SK-N-MC (cell line): ENCODE data around the gene MTR.

Experiments used
- DNase-seq: peaks from one replicate; pipeline ENCODE4 v3.0.0-alpha.2; 2011; ENCODE audit warnings: low read depth, low spot score
- H3K27ac ChIP-seq: fragments of 200-600 bp; sonication (generic); 2 replicates; pipeline ENCODE4 v1.5.1; 2016; ENCODE audit warnings: mixed run types
- H3K36me3 ChIP-seq: fragments of 200-600 bp; sonication (generic); 2 replicates; pipeline ENCODE4 v1.6.1; 2017; ENCODE audit warnings: antibody characterized with exemption, low read length, mixed read lengths; ENCODE audit not compliant: insufficient read depth
- H3K4me3 ChIP-seq: fragments of 200-600 bp; sonication (generic); 2 replicates; pipeline ENCODE4 v1.5.1; 2016
- H3K9ac ChIP-seq: fragments of 200-600 bp; sonication (generic); 2 replicates; pipeline ENCODE4 v1.8.0; 2017; ENCODE audit warnings: mixed run types, mixed read lengths; ENCODE audit not compliant: insufficient read length
- H3K9me3 ChIP-seq: fragments of 200-600 bp; sonication (generic); 2 replicates; pipeline ENCODE4 v1.6.1; 2017; ENCODE audit warnings: low read depth, mild to moderate bottlenecking, antibody characterized with exemption, low read length, moderate library complexity, mixed read lengths
- EZH2 ChIP-seq: fragments of 200-600 bp; sonication (generic); IDR thresholded peaks from one replicate; pipeline ENCODE4 v1.6.1; 2017; ENCODE audit warnings: antibody characterized with exemption
- FOXP2 ChIP-seq: optimal IDR thresholded peaks from 2 replicates; pipeline ENCODE3; 2011; ENCODE audit warnings: mild to moderate bottlenecking, moderate library complexity; ENCODE audit not compliant: insufficient read depth; ENCODE audit errors: extremely low read length, control extremely low read depth
- POLR2AphosphoS5 ChIP-seq: IDR thresholded peaks from 2 replicates; pipeline ENCODE4 v1.6.1; 2012; ENCODE audit warnings: mild to moderate bottlenecking, low read depth, low read length, borderline replicate concordance

Gene MTR

GRCh38 chr1:236865818-236866155, 70.7 kb downstream of the MTR start:
- Histone ChIP-seq H3K9ac (no peak overlapping the region), H3K4me3 (no peak overlapping the region), H3K9me3 (peaks cover 9% of the 10 kb centered on the region), H3K27ac (peak overlapping the region; percentile 93; the same call in 1 of the 2 replicates), H3K36me3 (peaks cover 71% of the 10 kb centered on the region)
- TF ChIP-seq EZH2 (no peak), FOXP2 (no peak), POLR2AphosphoS5 (no peak)
- no peak for DNase-seq

- Histone ChIP-seq H3K4me3 (no peak overlapping the region), H3K36me3 (peaks cover 46% of the 10 kb centered on the region)
- DNase-seq: peak; percentile 30
Measured at GRCh38 chr1:236868625-236869467, 73.8 kb downstream of the MTR start.

GRCh38 chr1:236869911-236870310, 74.8 kb downstream of the MTR start:
- Histone ChIP-seq H3K27ac (0 out of 2 replicates have a peak overlapping the region, but pooled peaks have one; percentile 28), H3K36me3 (peaks cover 53% of the 10 kb centered on the region), H3K9ac (no peak overlapping the region), H3K4me3 (no peak overlapping the region), H3K9me3 (peaks cover 9% of the 10 kb centered on the region)
- DNase-seq: no peak
- TF ChIP-seq FOXP2: no peak

More at GRCh38 chr1:236868625-236869467, 73.8 kb downstream of the MTR start:
- peak overlapping the region; percentile 51 for H3K27ac ChIP-seq
- H3K9me3 ChIP-seq: peaks cover 9% of the 10 kb centered on the region
- TF ChIP-seq POLR2AphosphoS5 (no peak), FOXP2 (no peak), EZH2 (no peak)
- H3K9ac ChIP-seq: peak overlapping the region; percentile 15

GRCh38 chr1:236870721-236871120, 75.6 kb downstream of the MTR start:
- TF ChIP-seq FOXP2 (no peak), POLR2AphosphoS5 (no peak), EZH2 (no peak)
- no peak overlapping the region for H3K27ac ChIP-seq
- peaks cover 56% of the 10 kb centered on the region for H3K36me3 ChIP-seq
- no peak for DNase-seq
- H3K4me3 ChIP-seq: no peak overlapping the region
- peaks cover 9% of the 10 kb centered on the region for H3K9me3 ChIP-seq
- peak overlapping the region; percentile 31 for H3K9ac ChIP-seq

- H3K9ac ChIP-seq: no peak overlapping the region
- H3K4me3 ChIP-seq: no peak overlapping the region
- DNase-seq: no peak
- TF ChIP-seq EZH2: no peak
- TF ChIP-seq POLR2AphosphoS5: no peak
- TF ChIP-seq FOXP2: no peak
- H3K27ac ChIP-seq: no peak overlapping the region
- H3K9me3 ChIP-seq: no peaks in the 10 kb centered on the region
- H3K36me3 ChIP-seq: peaks cover 51% of the 10 kb centered on the region
Measured at GRCh38 chr1:236872075-236872666, 77.1 kb downstream of the MTR start.

- no peak overlapping the region for H3K27ac ChIP-seq
- no peak overlapping the region for H3K9ac ChIP-seq
- no peak for TF ChIP-seq EZH2
- TF ChIP-seq POLR2AphosphoS5: no peak
- no peak for TF ChIP-seq FOXP2
- no peaks in the 10 kb centered on the region for H3K9me3 ChIP-seq
- no peak overlapping the region for H3K4me3 ChIP-seq
- H3K36me3 ChIP-seq: peaks cover 39% of the 10 kb centered on the region
- no peak for DNase-seq
Measured at GRCh38 chr1:236875975-236876374, 80.9 kb downstream of the MTR start.

GRCh38 chr1:236877661-236878060, 82.6 kb downstream of the MTR start:
- DNase-seq: no peak
- TF ChIP-seq EZH2 (no peak), FOXP2 (no peak)
- H3K9ac ChIP-seq: no peak overlapping the region
- no peaks in the 10 kb centered on the region for H3K9me3 ChIP-seq
- no peak overlapping the region for H3K27ac ChIP-seq
- H3K4me3 ChIP-seq: no peak overlapping the region
- peaks cover 44% of the 10 kb centered on the region for H3K36me3 ChIP-seq

- H3K9me3 ChIP-seq: no peaks in the 10 kb centered on the region
- H3K27ac ChIP-seq: no peak overlapping the region
- peaks cover 30% of the 10 kb centered on the region for H3K36me3 ChIP-seq
- TF ChIP-seq EZH2 (no peak), POLR2AphosphoS5 (no peak), FOXP2 (no peak)
- H3K4me3 ChIP-seq: no peak overlapping the region
- no peak for DNase-seq
- H3K9ac ChIP-seq: no peak overlapping the region
Measured at GRCh38 chr1:236880209-236880608, 85.1 kb downstream of the MTR start.
